Activated effector memory CD4-positive, alpha-beta T cell treated with Interleukin-2 at 50 U/mL for 16 hours (primary cell): ENCODE results near the gene NEURL3.
A peak's percentile ranks its signal among the peaks of the same experiment; 100 is the strongest.
"Not testable (repeated sequence)": the region's sequence is repeated elsewhere in the genome, so short reads cannot be mapped to it uniquely, and the experiment has no call there.

Source experiments
- DNase-seq: peaks from one replicate; pipeline ENCODE4 v3.0.0-alpha.2; 2020

Gene NEURL3

DNA sequence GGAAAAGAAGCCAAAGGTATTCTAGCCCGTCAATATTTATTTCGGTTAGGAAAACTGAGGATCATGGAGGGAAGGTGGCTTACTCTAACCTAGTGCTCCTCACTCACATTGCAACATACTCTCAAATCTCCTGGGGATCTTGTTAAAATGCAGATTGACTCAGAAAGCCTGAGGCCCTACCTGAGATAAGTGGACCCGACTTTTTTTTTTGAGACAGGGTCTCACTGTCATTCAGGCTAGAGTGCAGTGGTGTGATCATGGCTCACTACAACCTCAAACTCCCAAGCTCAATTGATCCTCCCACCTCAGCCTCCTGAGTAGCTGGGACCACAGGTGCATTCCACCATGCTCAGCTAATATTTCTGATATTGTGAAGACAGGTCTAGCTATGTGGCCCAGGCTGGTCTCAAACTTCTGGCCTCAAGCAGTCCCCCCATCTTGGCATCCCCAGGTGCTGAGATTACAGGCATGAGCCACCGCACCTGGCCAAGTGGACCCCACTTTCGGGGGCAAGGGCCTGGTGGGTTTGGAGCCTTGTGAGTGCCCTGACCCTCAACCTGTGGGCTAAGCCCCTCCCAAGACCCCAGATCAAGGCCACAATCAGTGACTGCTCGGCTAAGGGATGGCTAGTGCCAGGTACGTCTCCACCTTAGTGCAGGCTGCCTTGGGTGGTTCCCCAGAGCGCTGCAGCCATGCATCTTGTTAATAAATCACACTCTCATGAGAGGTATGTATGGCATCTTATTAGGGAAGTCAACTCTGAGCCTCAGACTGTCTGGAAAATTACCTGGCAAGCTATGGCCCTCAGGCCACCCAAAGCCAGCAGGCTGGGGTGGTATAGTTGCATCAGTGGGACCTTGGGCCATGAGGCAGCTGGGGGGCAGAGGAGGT lies 1.1 kb upstream of the NEURL3 start:
- DNase-seq = no peak

DNA sequence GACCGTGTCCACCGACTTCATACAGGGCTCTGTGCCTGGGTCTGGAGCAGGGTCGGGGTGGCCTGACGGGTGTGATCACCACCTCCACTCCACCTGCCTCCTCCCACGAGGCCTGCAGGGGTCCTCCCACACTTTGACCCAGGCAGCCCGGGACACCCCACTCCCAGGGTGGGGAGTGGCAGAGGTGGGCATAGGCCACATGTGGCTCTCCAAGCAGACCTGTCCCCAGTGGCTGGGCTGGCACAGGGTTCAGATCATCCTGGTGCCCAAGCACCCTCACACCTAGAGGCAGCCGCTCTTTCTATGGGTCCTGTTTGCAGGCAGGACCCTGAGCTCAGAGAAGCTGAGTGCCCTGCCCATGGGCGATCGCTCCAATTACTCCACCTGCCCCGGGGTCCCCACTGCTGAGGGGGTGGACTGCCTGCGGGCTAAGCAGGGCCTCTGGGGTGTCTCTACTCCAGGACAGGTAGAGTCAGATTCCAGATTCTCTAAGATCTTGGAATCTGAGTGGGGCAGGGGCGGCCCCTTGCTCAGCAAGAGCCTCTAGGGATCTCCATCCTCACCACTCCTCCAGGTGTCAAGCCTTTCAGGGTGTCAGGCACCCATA lies 1.4 kb downstream of the NEURL3 start:
- DNase-seq = no peak

DNA sequence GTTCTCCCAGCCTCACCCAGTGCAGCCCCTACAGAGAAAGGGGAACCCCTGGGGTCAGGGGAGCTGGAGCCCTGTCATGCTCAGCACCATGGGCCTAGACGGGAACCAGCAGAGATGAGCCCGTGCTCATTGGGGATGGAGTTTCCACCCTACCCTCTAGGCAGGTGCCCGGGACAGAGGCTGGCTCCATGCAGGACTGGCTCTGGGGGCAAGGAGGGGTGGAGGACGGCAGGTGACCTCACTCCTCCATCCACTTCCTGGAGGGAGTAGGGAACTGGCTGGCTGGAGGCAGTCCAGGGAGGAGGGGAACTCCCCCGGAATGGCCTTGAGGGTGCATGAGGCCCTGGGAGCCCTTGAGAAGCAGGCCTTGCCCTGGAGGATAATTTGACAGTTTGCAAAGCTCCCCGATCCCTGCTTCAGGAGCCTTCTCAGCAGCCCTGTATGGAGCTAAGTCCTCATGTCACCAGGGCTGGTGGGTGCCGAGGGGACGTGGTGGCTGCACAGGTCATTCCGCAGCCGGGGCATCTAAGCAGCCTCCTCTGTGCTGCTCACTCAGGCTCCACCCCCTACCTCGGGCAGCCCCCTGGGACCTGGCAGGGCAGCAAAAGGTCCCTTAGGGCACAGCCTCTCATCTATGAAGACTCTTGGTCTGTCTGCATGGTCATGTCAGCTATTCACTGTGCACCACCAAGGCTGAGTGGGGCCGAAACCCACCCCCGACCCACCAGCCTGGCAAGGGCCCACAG lies 2.1 kb downstream of the NEURL3 start:
- DNase-seq = no peak

DNA sequence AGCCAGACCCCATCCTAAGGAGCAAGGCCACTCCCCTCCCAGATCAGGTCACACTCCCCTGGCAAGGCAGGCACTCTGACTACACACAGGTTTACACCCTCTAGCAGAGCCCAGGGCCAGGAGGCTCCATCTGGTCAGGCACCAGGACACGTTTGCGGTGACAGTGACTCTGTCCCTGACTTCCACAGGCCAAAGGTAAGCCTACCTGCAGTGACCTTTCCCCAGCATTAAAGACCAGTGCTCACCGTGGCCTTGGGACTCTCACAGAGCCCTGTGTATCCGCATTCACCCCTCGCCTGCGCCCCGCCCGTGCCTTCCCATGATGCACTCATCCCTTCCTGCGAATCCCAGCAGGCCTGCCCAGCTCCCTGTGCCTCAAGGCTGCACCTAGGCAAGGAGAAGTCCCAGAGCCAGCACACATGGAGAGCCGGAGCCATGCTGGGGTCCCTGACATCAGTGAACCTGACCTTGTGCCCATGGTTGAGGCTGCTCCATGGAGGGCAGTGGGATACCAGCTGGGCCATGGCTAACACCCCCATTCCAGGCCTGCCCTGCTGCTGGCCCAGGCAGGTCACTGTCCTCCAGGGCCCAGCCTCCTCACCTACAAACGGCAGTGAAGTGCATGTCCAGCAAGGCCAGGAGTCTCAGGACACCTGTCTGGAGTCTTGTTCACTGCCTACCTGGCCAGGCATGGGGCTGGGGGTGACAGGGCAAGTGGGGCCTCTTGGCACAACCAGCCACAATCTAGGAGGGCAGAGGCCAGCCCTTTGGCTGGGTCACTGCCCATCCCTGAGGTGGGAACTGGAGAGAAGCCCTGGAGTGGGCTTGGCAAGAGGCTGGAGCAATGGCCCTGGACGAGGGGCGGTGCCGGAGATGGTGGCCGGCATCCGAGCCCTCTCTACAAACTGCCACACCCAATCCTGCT lies 3.0 kb downstream of the NEURL3 start:
- no peak for DNase-seq

DNA sequence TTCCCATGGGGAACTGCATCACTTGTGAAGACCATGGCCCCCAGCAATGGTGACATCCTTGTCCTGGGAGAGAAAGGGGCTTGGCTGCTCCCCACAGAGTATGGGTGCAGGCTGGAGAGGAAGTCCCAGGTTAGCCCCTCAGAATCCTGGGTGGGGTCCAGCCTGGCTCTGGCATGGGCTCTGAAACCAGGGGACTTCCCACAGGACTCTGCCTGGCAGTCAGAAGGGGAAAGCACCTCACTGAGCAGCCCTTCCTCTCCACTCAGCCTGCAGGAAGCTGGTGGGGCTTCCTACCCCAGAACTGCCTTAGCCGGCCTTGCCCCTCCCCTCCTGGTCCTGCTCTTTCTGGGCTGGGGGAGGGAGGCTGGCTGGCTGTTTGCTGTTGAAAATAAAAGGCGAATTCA lies 3.7 kb downstream of the NEURL3 start:
- no peak for DNase-seq

DNA sequence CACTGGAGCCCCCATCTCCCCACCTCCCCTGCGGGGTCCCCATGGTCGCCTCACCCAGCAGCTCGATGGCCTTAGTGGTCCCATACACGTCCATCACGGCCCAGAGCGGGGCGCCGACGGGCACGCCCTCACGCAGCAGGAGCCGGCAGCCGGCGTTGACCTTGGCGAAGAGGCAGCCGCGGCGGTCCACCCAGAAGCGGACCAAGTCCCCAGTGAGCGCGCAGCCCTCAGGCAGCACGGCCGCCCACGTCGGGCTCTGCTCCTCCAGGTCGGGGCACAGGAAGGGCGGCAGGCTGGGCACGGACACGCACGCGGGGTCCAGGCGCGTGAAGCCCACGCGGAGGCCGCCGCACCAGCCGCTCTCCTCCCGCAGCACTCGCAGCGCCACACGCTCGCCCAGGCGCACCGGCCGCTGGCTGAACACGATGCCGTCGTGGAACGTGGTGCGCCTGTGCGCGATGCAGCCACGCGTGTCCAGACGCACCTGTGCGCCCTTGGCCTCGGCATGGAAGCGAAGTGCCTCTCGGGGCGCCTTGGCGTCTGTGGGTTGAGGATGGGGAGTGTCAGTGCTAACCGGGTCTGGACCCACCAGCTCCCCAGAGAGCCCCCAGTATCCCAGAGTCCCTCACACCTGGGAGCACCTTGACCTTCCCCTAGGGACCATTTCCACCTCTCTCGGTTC lies 4.6 kb downstream of the NEURL3 start:
- no peak for DNase-seq

DNA sequence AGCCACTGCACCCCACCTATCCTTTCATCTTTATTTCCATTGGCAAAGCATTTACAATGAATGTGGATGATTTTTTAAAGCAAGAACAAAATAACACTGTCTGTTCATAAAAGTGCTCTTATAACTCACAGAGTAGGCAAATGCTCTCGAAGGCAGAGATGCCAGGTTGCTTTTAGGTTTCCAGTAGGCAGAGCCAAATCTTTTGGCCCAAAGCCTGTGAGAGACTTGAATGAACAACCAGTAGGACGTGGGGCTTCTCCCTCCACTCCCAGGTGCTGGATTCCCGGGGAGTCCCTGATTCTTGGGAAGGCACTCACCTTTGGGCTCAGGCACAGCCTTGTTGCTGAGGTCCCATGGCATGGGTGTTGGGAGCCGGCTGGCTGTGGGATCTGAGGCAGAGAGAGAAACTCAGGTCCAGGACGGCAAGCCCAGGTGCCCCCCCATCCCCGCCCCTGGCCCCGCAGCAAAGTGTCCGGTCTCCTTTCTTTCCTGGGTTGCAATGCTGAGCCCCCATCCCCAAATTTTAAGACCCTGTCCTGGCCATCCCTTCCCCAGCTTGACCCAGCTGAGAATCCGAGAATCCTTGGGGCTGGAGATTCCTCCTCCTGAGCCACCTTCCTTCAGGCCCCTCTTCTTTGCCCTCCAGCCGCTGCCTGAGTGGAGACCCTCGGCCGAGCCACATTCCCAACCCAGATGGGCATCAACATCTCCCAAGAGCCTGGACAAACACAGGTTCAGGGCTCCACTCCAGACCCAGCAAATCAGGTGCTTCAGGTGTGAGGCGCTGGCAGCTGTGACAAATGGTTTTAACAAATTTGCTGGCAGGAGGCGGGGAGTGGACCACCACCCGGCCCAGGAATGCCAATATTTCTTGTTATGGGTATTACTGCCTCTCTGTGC lies 5.8 kb downstream of the NEURL3 start:
- DNase-seq = no peak

DNA sequence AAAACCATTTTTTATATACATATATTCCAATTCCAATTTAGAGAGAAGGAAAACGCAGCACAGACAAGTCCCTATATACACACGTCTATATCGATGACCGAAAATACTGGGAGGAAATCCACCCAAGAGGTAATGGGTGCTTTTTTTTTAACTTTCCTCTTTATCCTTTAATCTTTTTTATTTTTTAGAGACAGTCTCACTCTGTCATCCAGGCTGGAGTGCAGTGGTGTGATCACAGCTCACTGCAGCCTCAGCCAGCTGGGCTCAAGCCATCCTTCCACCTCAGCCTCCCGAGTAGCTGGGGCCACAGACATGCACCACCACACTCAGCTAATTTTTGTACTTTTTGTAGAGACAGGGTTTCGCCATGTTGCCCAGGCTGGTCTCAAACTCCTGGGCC lies 6.5 kb downstream of the NEURL3 start:
- not testable (repeated sequence) for DNase-seq

DNA sequence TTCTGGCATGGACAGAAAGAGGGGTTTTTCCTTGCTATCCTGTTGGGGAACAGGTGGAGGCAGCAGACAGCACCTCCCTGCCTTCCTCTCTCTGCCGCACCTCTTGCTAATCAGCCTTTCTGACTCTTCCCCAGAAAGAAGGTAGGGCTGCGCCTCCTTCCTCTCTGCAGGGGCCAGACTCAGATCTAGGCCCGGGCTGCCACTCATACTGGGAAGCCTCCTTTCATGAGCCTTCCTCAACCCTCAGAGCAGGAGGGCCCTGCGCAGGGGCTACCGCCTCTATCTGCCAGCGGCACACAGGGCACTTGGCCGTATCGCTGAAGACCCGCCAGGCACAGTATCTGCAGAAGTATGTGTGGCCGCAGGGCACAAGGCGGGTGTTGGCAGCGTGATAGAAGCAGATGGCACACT lies 7.1 kb downstream of the NEURL3 start:
- DNase-seq = no peak

DNA sequence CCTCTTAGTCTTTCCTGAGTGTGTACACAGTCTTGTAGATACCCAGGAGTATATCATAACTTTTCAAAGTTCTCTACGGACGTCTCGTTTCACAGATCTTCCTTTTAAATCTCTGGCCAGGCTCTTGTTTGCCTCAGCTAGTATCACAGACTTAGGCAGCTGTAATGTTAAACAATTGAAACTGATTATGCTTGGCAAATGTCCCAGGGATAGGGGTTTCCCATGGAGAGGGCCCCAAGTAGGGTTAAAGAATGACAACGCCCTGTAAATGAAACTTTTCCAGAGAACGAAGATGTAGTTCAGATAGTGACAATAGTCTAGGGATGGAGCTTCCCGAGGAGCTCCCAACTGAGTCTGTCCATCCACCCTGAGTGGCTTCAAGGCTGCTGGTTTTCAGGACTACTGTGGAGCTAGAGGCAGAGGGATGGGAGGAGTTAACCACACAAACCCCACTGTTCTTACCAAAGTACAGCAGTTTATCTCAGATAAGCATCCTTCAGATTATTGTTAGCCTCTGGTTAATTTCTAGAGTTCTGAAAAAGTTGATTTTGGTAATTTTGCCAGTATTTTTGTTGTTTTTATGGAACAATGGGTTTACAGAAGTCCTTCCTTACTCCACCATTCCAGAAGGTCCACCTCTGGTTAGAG lies 9.1 kb downstream of the NEURL3 start:
- DNase-seq = no peak

DNA sequence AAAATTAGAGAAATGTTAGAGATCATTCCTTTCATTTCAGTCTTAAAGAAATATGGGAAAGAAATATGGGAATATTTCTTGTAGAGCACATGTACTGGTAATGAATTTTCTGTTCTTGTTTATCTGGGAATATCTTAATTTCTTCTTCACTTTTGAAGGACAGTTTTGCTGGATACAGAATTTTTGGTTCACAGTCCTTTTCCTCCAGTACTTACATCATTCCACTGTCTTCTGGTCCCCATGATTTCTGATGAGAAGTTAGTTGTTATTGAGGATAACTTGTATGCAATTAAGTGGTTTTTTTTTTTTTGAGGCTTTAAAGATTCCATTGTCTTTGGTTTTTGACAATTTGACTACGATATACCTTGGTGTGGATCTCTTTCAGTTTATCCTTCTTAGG lies 11.0 kb downstream of the NEURL3 start:
- DNase-seq = no peak

DNA sequence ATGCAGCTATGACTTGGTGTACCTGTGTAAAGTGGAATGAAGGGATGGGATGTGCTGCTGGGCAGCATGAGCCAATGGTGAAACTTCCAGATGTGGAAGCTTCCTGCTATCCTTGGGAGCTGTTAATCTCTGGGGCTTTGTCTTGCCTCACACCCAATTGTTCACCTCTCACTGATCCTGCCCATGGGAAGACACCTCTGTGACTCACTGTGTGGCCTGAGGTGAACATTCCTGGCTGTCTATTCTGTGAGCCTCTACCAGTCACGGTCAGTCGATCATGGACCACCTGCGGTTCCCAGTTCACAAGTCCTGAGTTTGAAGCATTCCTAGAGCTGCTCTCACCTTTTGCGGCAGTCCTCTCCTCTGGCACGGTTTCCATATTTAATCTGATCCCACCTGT lies 12.1 kb downstream of the NEURL3 start:
- DNase-seq = no peak

DNA sequence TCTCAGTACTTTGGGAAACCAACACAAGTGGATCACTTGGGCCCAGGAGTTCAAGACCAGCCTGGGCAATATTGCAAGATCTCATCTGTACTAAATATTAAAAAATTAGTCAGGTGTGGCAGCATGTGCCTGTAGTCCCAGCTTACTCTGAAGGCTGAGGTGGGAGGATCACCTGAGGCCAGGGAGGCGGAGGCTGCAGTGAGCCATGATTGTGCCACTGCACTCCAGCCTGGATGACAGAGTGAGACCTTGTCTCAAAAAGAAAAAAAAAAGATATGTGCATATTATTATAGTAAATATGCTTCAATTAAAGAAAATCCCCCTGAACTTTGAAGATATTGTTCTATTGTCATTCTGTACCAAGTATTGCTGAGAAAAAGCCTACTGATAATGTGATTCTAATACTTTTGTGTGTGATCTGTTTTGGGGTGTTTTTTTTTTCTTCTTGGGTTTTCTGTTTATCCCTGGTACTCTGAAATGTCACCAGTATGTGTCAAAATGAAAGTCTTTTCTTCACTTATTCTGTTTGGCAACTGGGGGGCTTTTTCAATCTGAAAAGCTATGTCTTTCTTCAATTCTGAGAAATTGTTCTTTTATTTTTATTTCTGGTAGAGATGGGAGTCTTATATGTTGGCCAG lies 13.2 kb downstream of the NEURL3 start:
- DNase-seq = no peak

DNA sequence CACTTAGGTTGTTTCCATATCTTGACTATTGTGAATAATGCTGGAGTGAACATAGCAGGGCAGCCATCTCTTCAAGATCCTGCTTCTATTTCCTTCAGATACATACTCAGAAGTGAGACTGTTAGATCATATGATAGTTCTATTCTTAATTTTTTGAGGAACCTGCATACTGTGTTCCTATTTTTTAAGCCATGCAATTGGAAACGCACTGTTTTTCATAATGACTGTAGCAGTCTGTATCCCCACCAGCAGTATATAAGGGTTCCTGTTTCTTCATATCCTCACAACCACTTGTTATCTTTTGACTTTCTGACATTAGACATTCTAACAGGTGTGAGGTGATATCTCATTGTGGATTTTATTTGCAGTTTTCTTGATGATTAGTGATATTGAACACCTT lies 15.5 kb downstream of the NEURL3 start:
- no peak for DNase-seq

DNA sequence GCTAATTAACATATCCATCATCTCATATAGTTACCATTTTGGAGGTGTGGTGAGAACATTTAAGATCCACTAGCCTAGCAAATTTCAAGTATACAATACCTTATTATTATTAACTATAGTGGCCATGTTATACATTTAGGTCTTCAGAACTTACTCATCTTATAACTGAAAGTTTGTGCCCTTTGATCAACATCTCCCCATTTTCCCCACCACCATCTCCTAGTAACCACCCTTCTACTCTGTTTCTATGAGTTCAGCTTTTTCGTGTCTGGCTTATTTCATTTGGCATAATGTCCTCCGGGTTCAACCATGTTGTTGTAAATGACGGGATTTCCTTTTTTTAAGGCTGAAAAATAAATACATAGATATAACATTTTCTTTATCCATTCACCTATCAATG lies 15.9 kb downstream of the NEURL3 start:
- DNase-seq = no peak

DNA sequence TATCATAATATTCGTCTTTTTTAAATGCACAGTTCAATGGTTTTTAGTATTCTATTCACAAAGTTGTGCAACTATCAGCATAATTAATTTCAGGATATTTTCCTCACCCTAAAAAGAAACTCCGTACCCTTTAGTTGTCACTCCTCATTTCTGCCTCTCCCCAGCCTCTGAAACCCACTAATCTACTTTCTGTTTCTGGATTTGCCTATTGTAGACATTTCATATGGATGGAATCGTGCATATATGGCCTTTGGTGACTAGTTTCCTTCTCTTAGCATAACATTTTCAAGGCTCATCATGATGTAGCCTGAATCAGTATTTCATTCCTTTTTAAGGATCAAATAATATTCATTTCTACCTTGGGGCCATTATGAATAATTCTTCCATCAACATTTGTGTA lies 18.5 kb downstream of the NEURL3 start:
- DNase-seq = no peak

DNA sequence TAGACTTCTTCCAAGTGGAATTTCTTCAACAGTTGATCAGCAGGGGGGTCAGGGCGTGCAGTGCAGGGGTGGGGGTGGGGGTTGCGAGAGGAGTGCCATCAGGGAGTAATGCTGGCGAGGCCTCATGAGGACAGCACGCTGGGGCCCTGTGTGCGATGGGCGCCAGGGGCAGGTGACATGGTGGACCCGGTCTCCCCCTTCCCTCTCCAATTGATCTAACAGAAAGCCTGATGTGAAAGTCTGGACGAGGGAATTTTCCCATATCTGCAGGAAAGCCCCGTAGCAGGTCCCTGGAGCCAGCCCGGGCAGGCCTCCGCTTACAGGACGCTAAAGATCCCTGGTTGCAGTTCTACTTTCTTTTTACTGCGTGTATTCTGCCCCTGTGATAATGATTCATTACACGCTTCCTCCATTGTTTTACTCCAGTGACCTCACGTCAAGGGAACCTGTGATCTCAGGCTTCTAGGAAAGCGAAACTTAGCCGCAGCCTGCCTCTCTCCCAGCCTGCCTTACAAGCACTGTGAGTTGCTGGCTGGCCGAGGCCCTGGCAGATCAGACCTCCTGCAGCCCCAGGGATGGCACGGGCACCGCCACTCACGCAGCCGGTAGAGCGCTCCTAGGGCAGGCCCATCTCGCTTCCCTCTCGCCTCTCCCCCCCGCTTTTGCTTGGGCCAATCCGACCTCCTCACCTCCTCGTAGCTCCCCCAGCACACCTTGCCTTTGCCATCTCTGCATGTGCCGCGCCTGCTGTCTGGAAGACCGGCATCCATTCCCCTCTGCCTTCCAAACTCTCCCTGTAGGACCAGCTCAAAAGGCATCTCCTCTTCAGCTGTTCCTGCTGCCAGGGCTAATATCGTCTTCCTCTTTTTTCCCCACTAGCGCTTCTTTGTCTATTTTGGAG lies 19.2 kb downstream of the NEURL3 start:
- DNase-seq = peak; percentile 67

DNA sequence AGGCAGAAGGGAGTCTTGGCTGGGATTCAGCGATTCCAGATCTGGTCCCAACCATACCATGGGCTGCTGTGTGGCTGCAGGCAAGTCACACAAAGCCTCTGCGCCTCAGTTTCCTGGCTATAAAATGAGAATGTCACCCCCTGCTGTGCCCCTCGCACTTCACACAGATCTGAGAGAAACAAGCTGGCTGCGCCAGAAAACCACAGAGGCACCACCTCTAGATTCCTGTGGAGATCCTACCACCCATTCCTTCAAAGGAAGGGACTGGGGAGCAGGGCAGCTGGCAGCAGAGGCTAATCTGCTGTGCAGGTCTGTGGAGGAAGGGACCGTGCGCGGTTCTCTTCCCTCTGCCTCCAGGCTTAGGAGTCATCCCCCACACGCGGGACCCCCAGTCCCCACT lies 19.8 kb downstream of the NEURL3 start:
- DNase-seq = no peak

DNA sequence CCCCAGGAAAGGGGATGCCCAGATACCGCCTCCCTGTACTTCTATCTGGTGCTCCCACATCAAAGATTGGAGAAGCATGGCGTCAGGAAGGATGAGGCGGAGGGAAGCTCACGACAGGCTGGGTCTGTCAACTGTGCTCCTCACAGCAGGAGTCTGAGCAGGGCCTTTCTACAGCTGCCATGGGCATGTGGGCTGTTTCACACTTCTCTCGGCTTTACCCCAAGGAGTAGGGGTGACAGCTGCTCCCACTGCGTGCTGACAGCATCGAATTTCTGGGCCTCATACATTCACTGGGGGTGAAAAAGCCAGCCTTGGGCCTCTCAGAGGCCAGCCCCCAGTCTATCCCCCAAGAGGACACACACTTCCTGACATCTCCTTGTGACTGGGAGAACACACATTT lies 21.1 kb downstream of the NEURL3 start:
- DNase-seq = no peak
